Measurements from ENCODE around the gene NLK.

DNA sequence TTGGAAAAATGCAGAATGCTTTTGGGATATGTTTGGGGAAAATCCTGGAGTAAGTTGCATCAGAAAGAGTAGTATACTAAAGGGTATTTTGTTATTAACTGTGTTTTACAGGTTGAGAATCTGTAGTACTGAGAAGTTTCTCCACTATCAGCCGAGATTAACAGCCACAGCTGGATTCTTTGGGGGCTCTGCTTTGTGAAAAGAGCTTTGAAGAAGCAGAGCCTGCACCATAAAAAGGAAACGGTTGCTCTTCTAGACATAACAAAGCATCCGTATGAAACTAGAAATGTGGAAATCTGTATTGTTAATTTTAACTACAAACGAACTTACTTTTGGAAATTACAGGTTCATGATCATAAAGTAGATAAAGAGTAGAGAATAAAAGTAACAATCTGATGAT is 5.3 kb downstream of the NLK start:
- TF ChIP-seq CTCF (IDR thresholded peaks at IDR 0.05) = no peak
- no peak for TF ChIP-seq POLR2A (IDR thresholded peaks at IDR 0.05)
- no peak for TF ChIP-seq EP300 (IDR thresholded peaks at IDR 0.05)

Data from tibial nerve (tissue), 4 donors.